Vagina (tissue), 2 donors: ENCODE results near the gene PRDX6. TPM values are rescaled to one million over a fixed set of nuclear protein-coding genes. Genes with fewer than 3 reads are reported as not detected.
A peak's percentile ranks its signal among the peaks of the same experiment; 100 is the strongest.

Source experiments
- DNase-seq, 2 donors: peaks; one replicate each; pipeline ENCODE4 v3.0.0-alpha.2; 2017; ENCODE audit errors: extremely low spot score in 2 of 2
- H3K27ac ChIP-seq: fragments of 200-600 bp; sonication (generic); one replicate; pipeline ENCODE4 v1.5.1; 2019
- H3K27me3 ChIP-seq: fragments of 200-600 bp; sonication (generic); one replicate; pipeline ENCODE4 v1.5.1; 2019
- H3K36me3 ChIP-seq, 2 donors: fragments of 200-600 bp; sonication (generic); one replicate each; pipeline ENCODE4 v1.5.1; 2017 to 2019
- H3K4me1 ChIP-seq: fragments of 200-600 bp; sonication (generic); one replicate; pipeline ENCODE4 v1.5.1; 2019
- H3K4me3 ChIP-seq, 2 donors: fragments of 200-600 bp; sonication (generic); 1 replicate in 1 of 2; 2 replicates in 1 of 2; pipeline ENCODE4 v1.5.1; 2016 to 2019
- H3K9me3 ChIP-seq: fragments of 200-600 bp; sonication (generic); one replicate; pipeline ENCODE4 v1.5.1; 2019
- POLR2A ChIP-seq, 2 donors: fragments of 450-650 bp; IDR thresholded peaks; one replicate each; pipeline ENCODE4 v1.6.1; 2017; ENCODE audit warnings: antibody characterized with exemption in 2 of 2, mild to moderate bottlenecking in 2 of 2, moderate library complexity in 2 of 2
- POLR2AphosphoS5 ChIP-seq, 2 donors: sonication (generic); formaldehyde crosslinking; IDR thresholded peaks; one replicate each; pipeline ENCODE4 v1.9.0; 2017; ENCODE audit warnings: antibody characterized with exemption in 2 of 2, mild to moderate bottlenecking in 2 of 2, low read depth in 1 of 2; ENCODE audit not compliant: insufficient read depth in 1 of 2
- intact Hi-C: fragments of 100-400 bp; cut with DNase I; formaldehyde crosslinking; loops from one replicate; pipeline ENCODE4 v1.15.1; 2023
- total RNA-seq: library from RNA; depleted of rRNA; stranded (reverse); fragments of >200 nt; gene quantifications from one replicate; pipeline ENCODE4 v1.2.3, GENCODE V29; 2016
- TF ChIP-seq, protein P1 (sequence below), 3 experiments: fragments of 450-650 bp in 2 of 3; fragments of 200-600 bp in 1 of 3; sonication (generic) in 1 of 3; IDR thresholded peaks; one replicate each; pipeline ENCODE4 v1.5.1; 2017 to 2019; ENCODE audit warnings: antibody characterized with exemption in 3 of 3, mild to moderate bottlenecking in 2 of 3, moderate library complexity in 2 of 3

Gene PRDX6, protein sequence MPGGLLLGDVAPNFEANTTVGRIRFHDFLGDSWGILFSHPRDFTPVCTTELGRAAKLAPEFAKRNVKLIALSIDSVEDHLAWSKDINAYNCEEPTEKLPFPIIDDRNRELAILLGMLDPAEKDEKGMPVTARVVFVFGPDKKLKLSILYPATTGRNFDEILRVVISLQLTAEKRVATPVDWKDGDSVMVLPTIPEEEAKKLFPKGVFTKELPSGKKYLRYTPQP
- total RNA-seq = 245 TPM

DNA sequence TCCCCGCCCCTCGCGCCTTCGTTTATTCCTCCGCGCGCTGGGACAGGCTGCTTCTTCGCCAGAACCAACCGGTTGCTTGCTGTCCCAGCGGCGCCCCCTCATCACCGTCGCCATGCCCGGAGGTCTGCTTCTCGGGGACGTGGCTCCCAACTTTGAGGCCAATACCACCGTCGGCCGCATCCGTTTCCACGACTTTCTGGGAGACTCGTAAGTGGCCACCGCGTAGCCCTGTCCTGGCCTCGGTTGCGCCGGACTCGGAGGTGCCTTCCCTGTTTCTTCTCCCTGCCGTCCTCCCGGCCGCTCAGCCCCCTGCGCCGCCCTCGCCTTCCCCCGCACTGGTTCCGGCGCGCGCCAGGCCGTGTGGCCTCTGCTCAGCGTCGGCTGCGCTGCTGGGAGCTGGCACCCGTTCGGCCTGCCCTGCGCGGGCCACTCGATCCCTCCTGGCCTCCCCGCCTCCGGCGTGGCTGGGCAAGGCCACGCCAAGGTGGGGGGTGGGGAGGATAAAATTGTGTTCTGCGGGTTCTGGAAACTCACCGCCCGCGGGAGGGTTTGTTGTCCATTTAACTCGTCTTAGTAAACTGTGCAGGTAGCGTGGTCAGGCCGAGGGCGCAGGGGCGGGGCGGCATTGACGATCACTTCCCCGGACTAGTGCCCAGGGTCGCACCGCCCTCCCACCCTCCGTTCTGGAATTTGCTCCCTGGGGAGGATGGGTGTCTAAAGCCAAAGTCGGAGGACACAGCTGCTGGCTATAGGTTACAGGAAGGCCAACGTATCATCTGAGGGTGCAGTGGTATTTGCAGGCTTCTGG lies at the start of gene PRDX6:
PRDX6 (plus strand) TSS at position 50 of the 808 bp plus-strand sequence; CDS start at position 113, 63 bp downstream.
- Histone ChIP-seq H3K27ac (peak within 1 kb of the TSS; percentile 98), H3K27me3 (no peaks in the 10 kb centered on the region), H3K36me3 (peaks cover 0 to 19% of the 10 kb centered on the region in 2 donors), H3K4me1 (peaks cover 61% of the 10 kb centered on the region), H3K4me3 (peak within 1 kb of the TSS; percentile 88 to 94), H3K9me3 (no peaks in the 10 kb centered on the region)
- intact Hi-C loops = loop anchor here (1.0 to 5.0 kb wide), 2 partner anchors 347 to 390 kb away; partner anchors contain the start of genes CENPL, DARS2, GAS5 and ZBTB37
- TF ChIP-seq, protein P1, sequence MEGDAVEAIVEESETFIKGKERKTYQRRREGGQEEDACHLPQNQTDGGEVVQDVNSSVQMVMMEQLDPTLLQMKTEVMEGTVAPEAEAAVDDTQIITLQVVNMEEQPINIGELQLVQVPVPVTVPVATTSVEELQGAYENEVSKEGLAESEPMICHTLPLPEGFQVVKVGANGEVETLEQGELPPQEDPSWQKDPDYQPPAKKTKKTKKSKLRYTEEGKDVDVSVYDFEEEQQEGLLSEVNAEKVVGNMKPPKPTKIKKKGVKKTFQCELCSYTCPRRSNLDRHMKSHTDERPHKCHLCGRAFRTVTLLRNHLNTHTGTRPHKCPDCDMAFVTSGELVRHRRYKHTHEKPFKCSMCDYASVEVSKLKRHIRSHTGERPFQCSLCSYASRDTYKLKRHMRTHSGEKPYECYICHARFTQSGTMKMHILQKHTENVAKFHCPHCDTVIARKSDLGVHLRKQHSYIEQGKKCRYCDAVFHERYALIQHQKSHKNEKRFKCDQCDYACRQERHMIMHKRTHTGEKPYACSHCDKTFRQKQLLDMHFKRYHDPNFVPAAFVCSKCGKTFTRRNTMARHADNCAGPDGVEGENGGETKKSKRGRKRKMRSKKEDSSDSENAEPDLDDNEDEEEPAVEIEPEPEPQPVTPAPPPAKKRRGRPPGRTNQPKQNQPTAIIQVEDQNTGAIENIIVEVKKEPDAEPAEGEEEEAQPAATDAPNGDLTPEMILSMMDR (IDR thresholded peaks at IDR 0.05) = peak in 1 of 3 experiments; percentile 6
- TF ChIP-seq POLR2A (IDR thresholded peaks at IDR 0.05) (peak in 1 of 2 donors; percentile 87), POLR2AphosphoS5 (IDR thresholded peaks at IDR 0.05; ENCODE audit: insufficient read depth in 1 of 2, low read depth in 1 of 2) (peak; percentile 6 to 93)
- DNase-seq = peak in 1 of 2 donors; percentile 95

DNA sequence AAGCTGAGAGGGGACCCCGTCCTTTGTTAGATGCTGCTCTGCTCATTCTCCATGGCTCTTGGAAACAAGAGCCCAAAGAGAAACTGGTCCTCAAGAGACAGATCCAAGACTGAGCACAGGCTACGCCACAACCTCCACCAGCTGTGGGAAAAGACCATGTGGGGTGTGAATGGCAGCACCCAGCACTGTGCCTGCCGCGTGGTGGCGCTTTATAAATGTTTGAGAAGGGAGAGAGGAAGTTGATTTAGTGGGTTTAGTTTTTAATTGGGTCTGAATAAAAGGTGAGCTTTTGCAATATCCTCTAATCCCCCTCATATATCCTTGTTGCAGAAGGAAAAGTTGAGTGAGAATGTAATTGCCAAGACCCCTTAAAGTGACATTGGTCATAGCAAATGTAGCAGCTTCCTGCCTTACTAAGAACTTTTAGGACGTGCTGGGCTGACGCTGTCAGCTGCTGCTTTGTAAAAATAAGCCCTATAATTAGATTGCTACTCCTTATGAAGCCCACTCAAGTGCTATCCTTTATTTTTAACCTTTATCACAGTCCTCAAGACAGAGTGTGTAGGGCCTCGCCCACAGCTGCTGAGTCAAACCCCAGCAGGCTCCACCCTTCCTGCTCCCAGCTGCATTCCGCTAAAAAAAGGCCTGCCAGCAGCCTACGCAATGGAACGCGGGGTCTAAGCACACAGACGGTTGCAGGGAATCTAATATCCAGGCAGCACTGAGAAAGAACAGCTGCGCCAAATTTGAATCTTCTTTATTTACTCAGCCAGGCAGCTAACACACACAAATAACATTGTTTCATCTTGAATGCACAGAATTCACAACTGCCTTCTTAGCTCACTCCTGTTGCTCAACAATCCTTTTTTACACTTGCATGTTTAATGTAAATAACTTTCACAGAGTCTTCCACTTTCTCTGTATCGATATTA lies 47.4 kb upstream of the PRDX6 start:
- H3K27ac ChIP-seq = peak overlapping the region; percentile 85
- no peaks in the 10 kb centered on the region for H3K9me3 ChIP-seq
- TF ChIP-seq POLR2AphosphoS5 (IDR thresholded peaks at IDR 0.05; ENCODE audit: insufficient read depth in 1 of 2, low read depth in 1 of 2) = peak; percentile 59 to 71
- TF ChIP-seq, protein P1 (IDR thresholded peaks at IDR 0.05) = peak in 2 of 3 experiments; percentile 15 to 37
- no peak for TF ChIP-seq POLR2A (IDR thresholded peaks at IDR 0.05)
- intact Hi-C loops = loop anchor here (10.0 kb wide), 1 partner anchor 395 kb away; the partner anchor contains the start of genes CENPL and DARS2
- peak overlapping the region; percentile 1 to 19 for H3K4me3 ChIP-seq
- H3K4me1 ChIP-seq = peaks cover 28% of the 10 kb centered on the region
- H3K36me3 ChIP-seq = no peaks in the 10 kb centered on the region
- peak in 1 of 2 donors; percentile 91 for DNase-seq
- no peaks in the 10 kb centered on the region for H3K27me3 ChIP-seq

DNA sequence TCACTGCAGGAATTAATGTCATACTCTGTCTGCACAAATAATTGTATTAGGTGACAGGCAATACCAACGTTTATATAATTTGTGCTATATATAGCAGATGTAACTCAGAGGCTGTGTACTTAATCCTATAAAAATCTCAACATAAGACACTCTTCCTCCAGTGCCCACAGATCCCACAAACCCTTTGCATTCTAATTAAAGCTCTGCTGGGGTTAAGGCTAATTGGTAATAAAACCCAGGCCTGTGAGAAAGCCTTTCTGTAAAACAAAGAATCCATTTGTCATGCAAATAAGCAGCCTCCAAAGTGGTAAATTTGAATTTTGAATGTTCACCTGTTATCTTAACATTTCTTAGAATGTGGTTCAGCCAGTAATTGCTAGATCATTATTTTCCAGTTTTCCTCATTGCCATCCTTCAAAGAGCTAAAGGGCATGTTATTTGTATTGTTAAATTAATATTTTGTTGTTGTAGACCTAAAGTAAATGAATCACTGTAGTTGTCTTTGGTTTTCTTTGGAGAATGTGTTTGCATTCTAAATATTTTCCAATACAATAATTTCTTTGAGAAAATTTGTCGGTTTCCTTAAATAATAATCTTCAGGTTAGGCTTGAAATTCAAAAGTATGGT lies 46.3 kb upstream of the PRDX6 start:
- H3K27ac ChIP-seq = peak overlapping the region; percentile 85

More for the DNA sequence above, 46.3 kb upstream of the PRDX6 start:
- intact Hi-C loops = no loop called here
- TF ChIP-seq POLR2A (IDR thresholded peaks at IDR 0.05) = no peak
- TF ChIP-seq POLR2AphosphoS5 (IDR thresholded peaks at IDR 0.05; ENCODE audit: insufficient read depth in 1 of 2, low read depth in 1 of 2) = no peak
- TF ChIP-seq, protein P1 (IDR thresholded peaks at IDR 0.05) = no peak
- DNase-seq = no peak
- Histone ChIP-seq H3K36me3 (no peaks in the 10 kb centered on the region), H3K4me3 (no peak overlapping the region), H3K4me1 (peaks cover 28% of the 10 kb centered on the region), H3K9me3 (no peaks in the 10 kb centered on the region), H3K27me3 (no peaks in the 10 kb centered on the region)
